DND-41 (cell line): ENCODE measurements around the gene TBC1D2B.

Experiments used
- EZH2 ChIP-seq: IDR thresholded peaks from 3 replicates; pipeline ENCODE4 v1.6.1; 2012; ENCODE audit warnings: borderline replicate concordance, low read depth, mild to moderate bottlenecking, moderate library complexity, low read length, inconsistent platforms; ENCODE audit not compliant: severe bottlenecking
- TF ChIP-seq, protein P1 (sequence below): IDR thresholded peaks from 2 replicates; pipeline ENCODE4 v1.5.1; 2012; ENCODE audit warnings: borderline replicate concordance, low read length, moderate library complexity, mild to moderate bottlenecking; ENCODE audit not compliant: poor library complexity, severe bottlenecking; ENCODE audit errors: extremely low read depth

DNA sequence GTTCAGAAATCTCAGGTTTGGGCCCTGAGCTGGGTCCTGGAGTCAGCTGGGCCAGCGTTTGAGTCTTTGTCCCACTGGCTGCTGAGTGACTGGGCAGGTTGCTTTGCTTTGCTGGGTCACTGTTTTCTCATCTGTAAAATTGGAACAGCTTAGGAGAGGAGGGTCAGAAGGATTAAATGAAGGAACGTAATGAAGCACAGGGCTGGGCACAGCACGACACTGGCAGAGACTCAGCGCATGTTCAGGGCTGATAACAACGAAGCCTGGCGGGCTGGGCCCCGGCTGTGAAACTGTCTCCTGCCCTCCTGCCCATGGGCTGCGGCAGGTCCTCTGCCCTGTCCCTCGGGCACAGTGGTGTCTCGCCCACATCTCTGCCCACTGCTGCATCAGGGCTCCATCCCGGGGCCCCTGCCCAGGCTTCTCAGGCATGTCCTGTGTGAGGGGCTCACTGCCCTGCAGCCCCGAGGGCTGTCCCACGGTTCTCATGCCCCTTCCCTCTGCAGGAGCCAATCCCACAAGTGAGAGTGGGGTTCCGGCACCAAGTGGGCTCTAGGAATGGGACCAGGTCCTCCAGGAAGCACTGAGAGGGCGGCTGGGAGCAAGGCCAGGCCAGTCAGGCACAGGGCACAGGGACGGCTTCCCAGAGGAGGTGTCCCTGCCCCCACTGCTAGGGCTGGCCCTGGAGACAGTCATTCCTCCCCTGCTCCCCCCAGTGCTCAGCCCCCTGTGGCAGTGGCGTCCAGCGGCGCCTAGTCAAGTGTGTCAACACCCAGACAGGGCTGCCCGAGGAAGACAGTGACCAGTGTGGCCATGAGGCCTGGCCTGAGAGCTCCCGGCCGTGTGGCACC is 88.0 kb downstream of the TBC1D2B start:
- TF ChIP-seq, protein P1, sequence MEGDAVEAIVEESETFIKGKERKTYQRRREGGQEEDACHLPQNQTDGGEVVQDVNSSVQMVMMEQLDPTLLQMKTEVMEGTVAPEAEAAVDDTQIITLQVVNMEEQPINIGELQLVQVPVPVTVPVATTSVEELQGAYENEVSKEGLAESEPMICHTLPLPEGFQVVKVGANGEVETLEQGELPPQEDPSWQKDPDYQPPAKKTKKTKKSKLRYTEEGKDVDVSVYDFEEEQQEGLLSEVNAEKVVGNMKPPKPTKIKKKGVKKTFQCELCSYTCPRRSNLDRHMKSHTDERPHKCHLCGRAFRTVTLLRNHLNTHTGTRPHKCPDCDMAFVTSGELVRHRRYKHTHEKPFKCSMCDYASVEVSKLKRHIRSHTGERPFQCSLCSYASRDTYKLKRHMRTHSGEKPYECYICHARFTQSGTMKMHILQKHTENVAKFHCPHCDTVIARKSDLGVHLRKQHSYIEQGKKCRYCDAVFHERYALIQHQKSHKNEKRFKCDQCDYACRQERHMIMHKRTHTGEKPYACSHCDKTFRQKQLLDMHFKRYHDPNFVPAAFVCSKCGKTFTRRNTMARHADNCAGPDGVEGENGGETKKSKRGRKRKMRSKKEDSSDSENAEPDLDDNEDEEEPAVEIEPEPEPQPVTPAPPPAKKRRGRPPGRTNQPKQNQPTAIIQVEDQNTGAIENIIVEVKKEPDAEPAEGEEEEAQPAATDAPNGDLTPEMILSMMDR, result no peak
- no peak for TF ChIP-seq EZH2
